Raji (cell line): ENCODE data around the gene PGLYRP3.

Experiments used
- POLR2A ChIP-seq: IDR thresholded peaks from 2 replicates; pipeline ENCODE4 v1.6.1; 2011; ENCODE audit warnings: low read depth, low read length, control low read depth; ENCODE audit not compliant: insufficient read depth

Gene PGLYRP3

DNA sequence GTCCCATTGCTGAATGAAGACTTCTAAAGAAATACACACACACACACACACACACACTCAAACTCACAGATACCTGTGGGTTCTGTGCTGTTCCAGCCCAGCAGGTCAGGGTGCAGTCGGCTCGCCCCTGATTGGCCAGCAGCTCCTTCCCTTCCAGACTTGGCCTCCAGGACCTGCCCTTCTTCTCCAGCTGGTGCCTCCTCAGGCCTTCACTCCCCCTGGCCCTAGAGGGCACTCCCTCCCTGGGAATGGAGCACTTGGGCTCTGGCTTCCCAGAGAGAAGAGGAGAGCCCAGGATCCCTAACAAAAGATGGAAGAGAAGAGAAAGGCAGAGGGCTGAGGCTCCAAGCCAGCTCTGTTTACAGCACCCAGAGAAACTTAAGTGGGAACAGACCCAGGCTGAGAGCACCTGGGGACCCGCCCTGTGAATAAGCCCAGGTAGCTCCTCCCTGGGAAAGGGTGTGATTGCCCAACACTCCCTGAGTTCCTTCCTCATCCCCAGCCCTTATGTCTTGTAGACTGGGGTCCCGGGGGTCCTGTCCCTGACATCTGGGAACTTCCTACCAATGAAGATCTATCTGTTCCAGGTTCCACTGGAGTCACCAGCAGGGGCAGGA, at the start of gene PGLYRP3:
Gene PGLYRP3, minus strand, starts transcription at position 383 of the 617 bp plus-strand sequence. CDS start 2,287 bp downstream, outside the sequence.
- TF ChIP-seq POLR2A = no peak

DNA sequence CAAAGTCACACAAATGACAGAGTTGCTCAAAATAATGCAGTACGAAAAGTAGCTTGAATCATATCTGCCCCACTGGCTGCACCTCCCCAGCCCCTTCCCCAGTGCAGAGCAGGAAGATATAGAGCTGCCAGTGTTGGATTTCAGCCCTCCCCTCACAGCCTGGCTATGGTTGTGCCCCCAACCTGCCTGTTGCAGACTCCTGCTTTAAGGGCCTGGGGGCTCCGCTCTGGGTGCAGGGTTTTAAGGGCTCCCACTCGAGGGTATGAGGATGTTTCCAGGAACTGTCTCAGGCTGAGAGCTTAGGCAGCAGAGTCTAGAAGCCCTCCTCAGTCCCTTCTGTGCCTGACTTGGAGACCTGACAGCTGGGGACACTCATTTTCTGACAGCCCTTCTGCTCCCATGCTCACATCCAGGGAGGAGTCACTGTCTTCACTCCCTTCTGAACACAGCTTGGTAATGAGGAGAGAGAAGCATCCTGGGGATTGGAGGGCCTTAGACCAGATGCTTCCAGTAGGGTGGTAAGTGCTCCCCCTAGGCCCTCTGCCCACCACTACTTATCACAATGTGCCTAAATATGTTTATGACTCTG, 49.5 kb upstream of the PGLYRP3 start:
- TF ChIP-seq POLR2A = no peak

- no peak for TF ChIP-seq POLR2A
Observed at GRCh38 chr1:153361480-153362109, 48.8 kb upstream of the PGLYRP3 start.

DNA sequence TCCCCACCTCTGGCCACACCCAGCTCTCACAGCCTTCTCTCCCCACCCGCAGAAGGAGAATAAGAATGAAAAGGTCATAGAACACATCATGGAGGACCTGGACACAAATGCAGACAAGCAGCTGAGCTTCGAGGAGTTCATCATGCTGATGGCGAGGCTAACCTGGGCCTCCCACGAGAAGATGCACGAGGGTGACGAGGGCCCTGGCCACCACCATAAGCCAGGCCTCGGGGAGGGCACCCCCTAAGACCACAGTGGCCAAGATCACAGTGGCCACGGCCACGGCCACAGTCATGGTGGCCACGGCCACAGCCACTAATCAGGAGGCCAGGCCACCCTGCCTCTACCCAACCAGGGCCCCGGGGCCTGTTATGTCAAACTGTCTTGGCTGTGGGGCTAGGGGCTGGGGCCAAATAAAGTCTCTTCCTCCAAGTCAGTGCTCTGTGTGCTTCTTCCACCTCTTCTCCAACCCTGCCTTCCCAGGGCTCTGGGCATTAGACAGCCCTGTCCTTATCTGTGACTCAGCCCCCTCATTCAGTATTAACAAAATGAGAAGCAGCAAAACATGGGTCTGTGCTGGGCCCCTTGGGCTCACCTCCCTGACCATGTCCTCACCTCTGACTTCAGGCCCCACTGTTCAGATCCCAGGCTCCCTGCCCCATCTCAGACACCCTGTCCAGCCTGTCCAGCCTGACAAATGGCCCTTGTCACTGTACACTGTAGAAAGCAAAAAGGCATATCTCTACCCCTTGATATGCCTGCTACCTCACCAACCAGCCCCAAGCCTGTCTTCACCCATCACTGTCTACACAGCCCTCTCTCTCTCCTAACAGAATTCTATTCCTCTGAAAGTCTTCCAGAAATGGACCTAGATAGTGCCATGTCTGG, 48.1 kb upstream of the PGLYRP3 start:
- no peak for TF ChIP-seq POLR2A

DNA sequence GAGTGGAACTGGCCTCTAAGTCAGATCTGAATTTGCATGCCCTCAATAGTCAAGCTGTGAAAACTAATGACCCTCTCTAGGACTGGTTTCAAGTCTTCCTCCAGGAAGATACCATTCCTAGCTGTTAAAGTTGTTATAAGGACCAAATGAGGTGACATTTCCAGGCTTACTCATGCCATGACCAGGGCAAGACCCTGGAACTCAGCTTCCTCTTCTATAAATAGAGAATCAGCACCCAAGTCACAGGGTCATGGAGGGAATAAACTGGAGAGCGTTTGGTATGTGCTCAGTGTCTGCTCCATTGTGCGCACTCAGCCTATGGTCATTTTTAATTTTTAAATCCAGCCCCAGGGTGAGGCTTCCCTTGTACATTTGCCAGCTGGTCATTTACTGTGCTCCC, 47.4 kb upstream of the PGLYRP3 start:
- TF ChIP-seq POLR2A = no peak

DNA sequence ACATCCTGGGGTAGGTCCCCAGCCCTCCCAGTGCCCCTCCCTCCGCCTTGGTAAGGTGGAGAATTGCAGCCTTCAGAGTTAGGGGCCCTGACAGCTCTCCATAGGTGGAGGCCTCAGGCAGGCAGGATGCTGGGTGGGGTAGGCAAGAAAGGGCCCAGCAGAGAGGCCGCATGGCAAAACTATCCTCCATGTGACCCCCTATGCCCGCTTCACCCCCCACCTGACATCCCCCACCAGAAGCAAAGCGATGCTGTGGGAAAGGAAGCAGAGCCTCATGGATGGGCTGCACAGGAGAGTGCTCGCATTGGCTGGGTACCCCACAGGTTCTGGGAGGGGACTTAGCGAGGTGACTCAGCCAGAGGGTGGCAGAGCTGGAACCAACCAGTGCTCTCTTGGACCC, 46.5 kb upstream of the PGLYRP3 start:
- TF ChIP-seq POLR2A = no peak

- TF ChIP-seq POLR2A = no peak
Observed at GRCh38 chr1:153358691-153358975, 45.9 kb upstream of the PGLYRP3 start.

DNA sequence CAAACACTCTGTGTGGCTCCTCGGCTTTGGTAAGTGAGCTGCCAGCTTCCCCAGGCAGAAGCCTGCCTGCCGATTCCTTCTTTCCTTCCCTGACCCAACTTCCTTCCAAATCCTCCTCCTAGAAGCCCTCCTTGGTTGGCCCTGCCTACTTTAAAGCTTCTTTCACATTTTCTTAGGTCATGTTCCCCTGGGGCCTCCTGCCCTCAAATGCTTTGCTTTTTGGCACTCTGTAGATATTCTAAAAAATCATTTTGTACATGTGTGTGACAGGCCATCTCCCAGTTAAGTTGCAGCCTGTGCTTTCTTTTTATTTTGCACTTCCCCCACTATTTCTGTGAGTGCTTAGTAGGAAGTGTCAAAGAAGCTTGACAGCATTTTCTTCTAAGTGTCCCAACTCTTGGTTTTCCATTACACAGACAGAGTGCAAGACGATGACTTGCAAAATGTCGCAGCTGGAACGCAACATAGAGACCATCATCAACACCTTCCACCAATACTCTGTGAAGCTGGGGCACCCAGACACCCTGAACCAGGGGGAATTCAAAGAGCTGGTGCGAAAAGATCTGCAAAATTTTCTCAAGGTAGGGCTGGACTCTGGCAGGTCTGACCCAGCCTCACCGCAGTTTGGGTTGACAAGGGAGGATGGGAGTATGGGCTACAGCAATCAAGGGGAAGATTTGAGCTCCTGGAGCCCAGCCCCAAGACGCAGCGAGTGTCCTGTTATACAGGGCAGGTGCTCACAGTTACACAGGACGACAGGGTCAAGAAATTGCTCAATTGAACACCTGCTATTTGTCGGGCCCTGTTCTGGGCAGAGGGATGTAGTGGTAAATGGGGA, 45.3 kb upstream of the PGLYRP3 start, which contains the start of gene S100A9:
Gene S100A9, plus strand, starts transcription at position 2 of the 838 bp plus-strand sequence. Its CDS starts 430 bp downstream, at position 432.
- no peak for TF ChIP-seq POLR2A

GRCh38 chr1:153357076-153357852, 44.5 kb upstream of the PGLYRP3 start:
- no peak for TF ChIP-seq POLR2A

GRCh38 chr1:153356392-153357075, 43.8 kb upstream of the PGLYRP3 start:
- no peak for TF ChIP-seq POLR2A

DNA sequence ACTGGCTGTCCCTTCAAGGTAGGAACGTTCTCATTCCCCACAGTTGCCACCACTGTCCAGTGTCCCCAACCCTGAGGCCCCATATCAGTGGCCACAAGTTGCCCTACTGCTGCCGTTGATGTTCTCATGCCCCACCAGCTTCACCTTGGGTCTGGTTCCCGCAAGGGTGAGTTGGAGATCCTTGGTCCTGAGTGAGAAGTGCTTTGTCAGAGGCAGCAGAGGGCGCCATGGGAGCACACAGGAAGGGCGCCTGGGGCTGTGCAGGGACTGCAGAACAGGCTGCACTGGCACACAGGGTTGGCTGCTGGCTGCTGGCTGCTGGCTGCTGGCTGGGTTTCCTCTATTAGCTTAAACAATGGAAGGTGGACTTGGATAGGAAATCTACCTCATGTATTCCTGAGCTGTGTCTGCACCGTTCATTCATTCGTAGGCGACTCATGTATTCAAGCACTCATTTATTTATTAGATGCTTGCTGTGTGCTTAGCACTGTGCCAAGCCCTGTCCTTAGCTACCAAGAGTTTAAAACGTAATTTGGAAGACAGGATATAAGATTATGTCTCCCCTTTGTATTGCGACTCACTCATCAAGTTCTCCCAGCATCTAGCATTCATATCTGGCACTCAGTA, 42.8 kb upstream of the PGLYRP3 start:
- no peak for TF ChIP-seq POLR2A

GRCh38 chr1:153354515-153355193, 41.9 kb upstream of the PGLYRP3 start:
- TF ChIP-seq POLR2A = no peak

GRCh38 chr1:153353226-153353947, 40.6 kb upstream of the PGLYRP3 start:
- no peak for TF ChIP-seq POLR2A
